ENCODE data around the gene CCDC12. TPM values are rescaled to one million over a fixed set of nuclear protein-coding genes. Genes with fewer than 3 reads are reported as not detected.

Gene CCDC12
- total and polyA plus RNA-seq, 2 of the 13 experiments (the other 11 are each of a cell fraction or from before 2014, with no cell fraction given): 30.1 to 49.5 TPM

- in situ Hi-C loops (cut with HindIII; ENCODE audit: extremely low pct_ligation_motif_present, low pct_unique_long_range_greater_than_20kb) (no loop called here), intact Hi-C loops (cut with micrococcal nuclease; ENCODE audit: unreplicated experiment) (no loop called here)
- Histone ChIP-seq H3K36me3 (replicated peaks in 1 of 2; ENCODE audit: control insufficient read depth in 1 of 2, insufficient read depth in 2 of 2, low read length in 2 of 2) (peaks cover 7 to 26% of the 10 kb centered on the region in 2 experiments; a peak in 3 of 5 replicates), H2AFZ (ENCODE audit: low read length) (no peak overlapping the region), H3K9me3 (ENCODE audit: low read length) (no peaks in the 10 kb centered on the region; the same call in 1 of the 2 replicates), H3K4me2 (ENCODE audit: low read depth, low read length) (no peak overlapping the region), H4K20me1 (ENCODE audit: insufficient read depth, low read length) (no peaks in the 10 kb centered on the region), H3K4me1 (ENCODE audit: insufficient read depth, low read length) (peaks cover 7% of the 10 kb centered on the region), H3K4me3 (replicated peaks in 1 of 3; ENCODE audit: insufficient read depth in 1 of 3, low read depth in 2 of 3, low read length in 3 of 3) (no peak overlapping the region), H3K9ac (ENCODE audit: insufficient read depth, low read depth, low read length) (no peak overlapping the region), H3K27me3 (ENCODE audit: control insufficient read depth in 1 of 2, insufficient read depth in 2 of 2, low read length in 2 of 2) (no peaks in the 10 kb centered on the region), H3K79me2 (ENCODE audit: insufficient read depth, low read length) (no peaks in the 10 kb centered on the region), H3K27ac (ENCODE audit: extremely low read length, insufficient read depth, low read length) (no peak overlapping the region)
- 91% methylated on average over 7 of the region's 7 CpGs for WGBS (ENCODE audit: low lambda C conversion rate)
- no peak for DNase-seq (ENCODE audit: low spot score)
- ChIA-PET CTCF (ENCODE audit: low intra/inter-chr PET ratio, low total read pairs) (no interaction called here), POLR2A (no interaction called here)
- no TSS peak for BruUV-seq (replicated peaks)
- ATAC-seq: no peak
- TF ChIP-seq TEAD3 (CRISPR knock-in tag; optimal IDR thresholded peaks at IDR 0.05; ENCODE audit: borderline replicate concordance) (no peak), PAF1 (CRISPR knock-in tag; IDR thresholded peaks at IDR 0.05) (no peak), ZNF235 (CRISPR knock-in tag; IDR thresholded peaks at IDR 0.05; ENCODE audit: borderline replicate concordance) (no peak), SRSF4 (IDR thresholded peaks at IDR 0.05; ENCODE audit: low read depth, low read length, poor library complexity, severe bottlenecking) (no peak), KAT8 (CRISPR knock-in tag; IDR thresholded peaks at IDR 0.05) (no peak), SPEN (CRISPR knock-in tag; IDR thresholded peaks at IDR 0.05; ENCODE audit: low read depth) (no peak), ZNF12 (CRISPR knock-in tag; IDR thresholded peaks at IDR 0.05) (no peak)
- no peak for FAIRE-seq
These were observed 61.7 kb downstream of the CCDC12 start for GRCh38 chr3:46914849-46915248.

- Histone ChIP-seq H3K79me2 (ENCODE audit: insufficient read depth, low read length) (no peaks in the 10 kb centered on the region), H3K4me3 (replicated peaks in 1 of 3; ENCODE audit: insufficient read depth in 1 of 3, low read depth in 2 of 3, low read length in 3 of 3) (no peak overlapping the region), H3K4me1 (ENCODE audit: insufficient read depth, low read length) (peaks cover 15% of the 10 kb centered on the region), H3K27me3 (ENCODE audit: control insufficient read depth in 1 of 2, insufficient read depth in 2 of 2, low read length in 2 of 2) (peaks cover 0 to 6% of the 10 kb centered on the region in 2 experiments; a peak in 1 of 5 replicates), H3K27ac (ENCODE audit: extremely low read length, insufficient read depth, low read length) (no peak overlapping the region), H3K9me3 (ENCODE audit: low read length) (no peaks in the 10 kb centered on the region; the same call in 1 of the 2 replicates), H3K36me3 (replicated peaks in 1 of 2; ENCODE audit: control insufficient read depth in 1 of 2, insufficient read depth in 2 of 2, low read length in 2 of 2) (peaks cover 3 to 14% of the 10 kb centered on the region in 2 experiments; a peak in 3 of 5 replicates), H3K9ac (ENCODE audit: insufficient read depth, low read depth, low read length) (no peak overlapping the region), H4K20me1 (ENCODE audit: insufficient read depth, low read length) (no peaks in the 10 kb centered on the region), H2AFZ (ENCODE audit: low read length) (no peak overlapping the region), H3K4me2 (ENCODE audit: low read depth, low read length) (no peak overlapping the region)
- ChIA-PET CTCF (ENCODE audit: low intra/inter-chr PET ratio, low total read pairs) (no interaction called here), POLR2A (no interaction called here)
- DNase-seq (ENCODE audit: low spot score): no peak
- WGBS (ENCODE audit: low lambda C conversion rate): 74% methylated on average over 8 of the region's 8 CpGs
- in situ Hi-C loops (cut with HindIII; ENCODE audit: extremely low pct_ligation_motif_present, low pct_unique_long_range_greater_than_20kb) (no loop called here), intact Hi-C loops (cut with micrococcal nuclease; ENCODE audit: unreplicated experiment) (no loop called here)
- no peak for FAIRE-seq
- BruUV-seq (replicated peaks): no TSS peak
- ATAC-seq: no peak
- TF ChIP-seq FLYWCH1 (CRISPR knock-in tag; IDR thresholded peaks at IDR 0.05) (no peak), EED (CRISPR knock-in tag; IDR thresholded peaks at IDR 0.05) (no peak), TCF7L2 (IDR thresholded peaks at IDR 0.05; ENCODE audit: low read depth, low read length) (no peak), SETDB1 (CRISPR knock-in tag; IDR thresholded peaks at IDR 0.05; ENCODE audit: borderline replicate concordance) (no peak), RXRA (CRISPR knock-in tag; IDR thresholded peaks at IDR 0.05) (no peak), ZNF572 (CRISPR knock-in tag; IDR thresholded peaks at IDR 0.05) (no peak), HNRNPH1 (optimal IDR thresholded peaks at IDR 0.05; ENCODE audit: low read depth, low read length) (no peak), ZNF883 (CRISPR knock-in tag; IDR thresholded peaks at IDR 0.05; ENCODE audit: not compliant biosample characterization) (no peak), NR3C1 (CRISPR knock-in tag; IDR thresholded peaks at IDR 0.05) (no peak), NRL (CRISPR knock-in tag; IDR thresholded peaks at IDR 0.05; ENCODE audit: borderline replicate concordance) (no peak), JUND (CRISPR knock-in tag; IDR thresholded peaks at IDR 0.05) (no peak), RBAK (CRISPR knock-in tag; IDR thresholded peaks at IDR 0.05) (no peak)
- TF ChIP-seq, protein P1, sequence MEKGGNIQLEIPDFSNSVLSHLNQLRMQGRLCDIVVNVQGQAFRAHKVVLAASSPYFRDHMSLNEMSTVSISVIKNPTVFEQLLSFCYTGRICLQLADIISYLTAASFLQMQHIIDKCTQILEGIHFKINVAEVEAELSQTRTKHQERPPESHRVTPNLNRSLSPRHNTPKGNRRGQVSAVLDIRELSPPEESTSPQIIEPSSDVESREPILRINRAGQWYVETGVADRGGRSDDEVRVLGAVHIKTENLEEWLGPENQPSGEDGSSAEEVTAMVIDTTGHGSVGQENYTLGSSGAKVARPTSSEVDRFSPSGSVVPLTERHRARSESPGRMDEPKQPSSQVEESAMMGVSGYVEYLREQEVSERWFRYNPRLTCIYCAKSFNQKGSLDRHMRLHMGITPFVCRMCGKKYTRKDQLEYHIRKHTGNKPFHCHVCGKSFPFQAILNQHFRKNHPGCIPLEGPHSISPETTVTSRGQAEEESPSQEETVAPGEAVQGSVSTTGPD (CRISPR knock-in tag; IDR thresholded peaks at IDR 0.05): no peak
- TF ChIP-seq, protein P2, sequence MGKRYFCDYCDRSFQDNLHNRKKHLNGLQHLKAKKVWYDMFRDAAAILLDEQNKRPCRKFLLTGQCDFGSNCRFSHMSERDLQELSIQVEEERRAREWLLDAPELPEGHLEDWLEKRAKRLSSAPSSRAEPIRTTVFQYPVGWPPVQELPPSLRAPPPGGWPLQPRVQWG (CRISPR knock-in tag; IDR thresholded peaks at IDR 0.05; ENCODE audit: borderline replicate concordance, low read depth): no peak
These were observed 62.9 kb downstream of the CCDC12 start for GRCh38 chr3:46913644-46914043.
